Mucosa of descending colon (tissue), 3 donors: ENCODE measurements around the gene DSCAML1. TPM values are rescaled to one million over a fixed set of nuclear protein-coding genes. Genes with fewer than 3 reads are reported as not detected.

Experiments
- ATAC-seq: fragments of 200-7000 bp; cut with Tn5 transposase; one replicate; pipeline ENCODE4 v1.9.1; 2020; ENCODE audit warnings: mild to moderate bottlenecking, moderate library complexity
- DNase-seq, 3 donors: peaks; one replicate each; pipeline ENCODE4 v3.0.0-alpha.2; 2020
- H3K36me3 ChIP-seq: fragments of 200-600 bp; one replicate; pipeline ENCODE4 v1.8.0; 2021; ENCODE audit warnings: low read depth, mild to moderate bottlenecking
- H3K4me1 ChIP-seq: fragments of 200-600 bp; one replicate; pipeline ENCODE4 v1.8.0; 2021; ENCODE audit warnings: low read depth, mild to moderate bottlenecking
- H3K4me3 ChIP-seq: fragments of 200-600 bp; one replicate; pipeline ENCODE4 v1.8.0; 2021; ENCODE audit warnings: mild to moderate bottlenecking
- H3K9me3 ChIP-seq: fragments of 200-600 bp; one replicate; pipeline ENCODE4 v1.8.0; 2021; ENCODE audit warnings: mild to moderate bottlenecking
- intact Hi-C, 2 donors: fragments of 100-400 bp; cut with DNase I in 1 of 2; cut with micrococcal nuclease in 1 of 2; formaldehyde crosslinking; loops; one replicate each; pipeline versions ENCODE4 v1.11.0 to v1.11.1; 2022; cut with DNase I, micrococcal nuclease
- total RNA-seq, 3 donors: library from RNA; stranded (reverse); fragmentation: NEBNext Ultra II Directional in 2 of 3; extraction: Animal tissue kit (Norgen Biotek cat#: 25700) in 2 of 3; gene quantifications; one replicate each; pipeline versions ENCODE4 v1.2.1 to v1.2.4, GENCODE V29; 2021 to 2023
- TF ChIP-seq, protein P1 (sequence below): fragments of 200-600 bp; IDR thresholded peaks from one replicate; pipeline ENCODE4 v1.8.0; 2022; ENCODE audit warnings: antibody characterized with exemption, mild to moderate bottlenecking
- donor health status: DM: no; HTN: no; CAD: no; lungs with moderate emphysema.
- donor health status: DM: no; HTN: no; CAD: no.
- donor health status: DM: no; HTN: yes; CAD: no.

Gene DSCAML1
- total RNA-seq, 3 donors from 2014 or later: 5.0 to 5.5 (median 5.3) TPM

DNA sequence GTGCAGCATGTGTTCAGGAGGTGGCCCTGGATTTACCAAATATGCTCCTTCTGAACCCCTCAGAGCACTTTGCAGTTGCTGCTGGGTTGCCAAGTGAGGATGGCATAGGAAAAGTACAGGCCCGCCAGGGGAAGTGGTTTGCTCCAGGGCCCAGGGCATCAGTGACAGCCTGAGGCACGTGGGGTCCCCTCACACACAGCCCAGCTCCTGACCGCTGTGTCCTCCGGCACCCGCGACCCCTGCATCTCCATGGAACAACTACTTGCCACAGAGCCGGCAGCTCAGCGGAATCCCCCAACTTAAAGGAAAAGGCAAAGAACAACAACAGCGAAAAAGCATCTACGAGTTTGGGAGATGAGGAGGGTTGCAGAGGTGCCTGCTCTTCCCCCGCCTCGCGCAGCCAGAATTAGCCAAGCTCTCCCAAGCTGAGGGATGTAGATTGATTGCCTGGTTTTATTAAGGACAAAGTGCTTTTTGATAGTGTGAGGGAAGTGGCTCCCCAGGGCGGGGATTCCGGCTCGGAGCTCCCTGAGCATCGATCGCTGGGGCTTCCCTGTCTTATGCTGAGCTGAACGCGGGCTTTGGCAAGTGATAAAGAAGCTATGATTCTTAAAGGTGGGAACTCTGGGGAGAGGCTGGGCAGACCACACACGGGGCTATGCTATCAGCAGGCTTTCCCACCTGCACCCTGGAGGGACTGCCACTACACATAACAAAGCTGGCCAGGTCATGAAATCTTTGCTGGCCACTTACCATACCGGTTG, 294.8 kb downstream of the DSCAML1 start:
- Histone ChIP-seq H3K4me3 (no peak overlapping the region), H3K4me1 (no peaks in the 10 kb centered on the region), H3K36me3 (no peaks in the 10 kb centered on the region), H3K9me3 (no peaks in the 10 kb centered on the region)
- ATAC-seq (no peak), DNase-seq (no peak)
- TF ChIP-seq, protein P1, sequence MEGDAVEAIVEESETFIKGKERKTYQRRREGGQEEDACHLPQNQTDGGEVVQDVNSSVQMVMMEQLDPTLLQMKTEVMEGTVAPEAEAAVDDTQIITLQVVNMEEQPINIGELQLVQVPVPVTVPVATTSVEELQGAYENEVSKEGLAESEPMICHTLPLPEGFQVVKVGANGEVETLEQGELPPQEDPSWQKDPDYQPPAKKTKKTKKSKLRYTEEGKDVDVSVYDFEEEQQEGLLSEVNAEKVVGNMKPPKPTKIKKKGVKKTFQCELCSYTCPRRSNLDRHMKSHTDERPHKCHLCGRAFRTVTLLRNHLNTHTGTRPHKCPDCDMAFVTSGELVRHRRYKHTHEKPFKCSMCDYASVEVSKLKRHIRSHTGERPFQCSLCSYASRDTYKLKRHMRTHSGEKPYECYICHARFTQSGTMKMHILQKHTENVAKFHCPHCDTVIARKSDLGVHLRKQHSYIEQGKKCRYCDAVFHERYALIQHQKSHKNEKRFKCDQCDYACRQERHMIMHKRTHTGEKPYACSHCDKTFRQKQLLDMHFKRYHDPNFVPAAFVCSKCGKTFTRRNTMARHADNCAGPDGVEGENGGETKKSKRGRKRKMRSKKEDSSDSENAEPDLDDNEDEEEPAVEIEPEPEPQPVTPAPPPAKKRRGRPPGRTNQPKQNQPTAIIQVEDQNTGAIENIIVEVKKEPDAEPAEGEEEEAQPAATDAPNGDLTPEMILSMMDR: no peak
- intact Hi-C loops: no loop called here

DNA sequence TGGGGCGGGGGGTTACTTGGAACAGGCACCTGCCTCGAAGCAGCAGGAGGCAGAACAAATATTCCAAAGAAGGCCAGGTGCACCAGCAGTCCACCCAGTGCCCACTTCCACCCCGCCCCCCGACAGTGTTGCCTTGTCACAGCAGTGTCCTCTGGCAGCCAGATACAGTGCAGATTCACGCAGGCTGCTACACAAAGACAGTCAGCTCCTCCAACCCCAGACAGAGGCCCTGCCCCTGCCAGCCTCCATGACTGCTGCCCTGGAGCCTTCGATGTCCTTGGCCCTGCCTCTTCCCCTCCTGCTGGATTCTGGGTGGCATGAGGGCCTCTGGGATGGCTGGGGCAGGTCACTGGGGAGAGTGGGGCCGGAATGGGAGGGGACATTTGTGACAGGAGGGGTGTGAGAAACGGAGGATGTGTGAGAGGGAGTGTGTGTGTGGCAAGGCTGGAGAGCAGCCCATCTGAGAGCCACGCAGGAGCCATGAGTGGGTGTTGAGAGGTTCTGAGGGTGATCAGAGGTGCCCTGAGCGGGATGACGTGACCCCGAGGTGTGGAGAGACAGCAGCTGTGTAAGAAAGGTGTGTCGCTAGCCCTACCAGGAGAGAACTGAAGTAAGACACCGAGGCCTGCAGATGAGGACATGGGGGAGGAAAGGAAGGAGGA, 295.6 kb downstream of the DSCAML1 start:
- DNase-seq (no peak), ATAC-seq (no peak)
- Histone ChIP-seq H3K9me3 (no peaks in the 10 kb centered on the region), H3K4me3 (no peak overlapping the region), H3K4me1 (no peaks in the 10 kb centered on the region), H3K36me3 (no peaks in the 10 kb centered on the region)
- TF ChIP-seq, protein P1: no peak
- intact Hi-C loops: no loop called here

DNA sequence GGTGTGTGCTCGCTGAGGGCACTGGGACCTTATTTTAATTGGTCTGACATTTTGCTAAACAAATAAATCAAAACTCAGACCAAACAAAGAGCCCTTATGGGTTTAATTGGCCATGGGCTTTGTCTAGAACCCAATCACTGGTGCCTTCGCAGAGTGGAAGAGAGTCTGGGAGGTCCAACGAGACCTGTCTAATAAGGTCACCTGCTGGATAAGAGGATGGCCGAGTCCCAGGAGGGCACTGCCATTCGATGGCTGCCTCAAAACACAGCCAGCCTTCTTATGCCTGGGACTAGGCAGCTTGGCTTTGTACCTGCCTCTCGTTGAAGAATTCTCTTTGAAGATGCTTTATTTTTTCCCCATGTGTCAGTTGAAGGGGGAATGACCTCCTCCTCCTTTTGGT, 298.2 kb downstream of the DSCAML1 start:
- ATAC-seq (no peak), DNase-seq (no peak)
- Histone ChIP-seq H3K4me1 (no peaks in the 10 kb centered on the region), H3K9me3 (no peaks in the 10 kb centered on the region), H3K36me3 (no peaks in the 10 kb centered on the region), H3K4me3 (no peak overlapping the region)
- TF ChIP-seq, protein P1: no peak
- intact Hi-C loops: no loop called here

DNA sequence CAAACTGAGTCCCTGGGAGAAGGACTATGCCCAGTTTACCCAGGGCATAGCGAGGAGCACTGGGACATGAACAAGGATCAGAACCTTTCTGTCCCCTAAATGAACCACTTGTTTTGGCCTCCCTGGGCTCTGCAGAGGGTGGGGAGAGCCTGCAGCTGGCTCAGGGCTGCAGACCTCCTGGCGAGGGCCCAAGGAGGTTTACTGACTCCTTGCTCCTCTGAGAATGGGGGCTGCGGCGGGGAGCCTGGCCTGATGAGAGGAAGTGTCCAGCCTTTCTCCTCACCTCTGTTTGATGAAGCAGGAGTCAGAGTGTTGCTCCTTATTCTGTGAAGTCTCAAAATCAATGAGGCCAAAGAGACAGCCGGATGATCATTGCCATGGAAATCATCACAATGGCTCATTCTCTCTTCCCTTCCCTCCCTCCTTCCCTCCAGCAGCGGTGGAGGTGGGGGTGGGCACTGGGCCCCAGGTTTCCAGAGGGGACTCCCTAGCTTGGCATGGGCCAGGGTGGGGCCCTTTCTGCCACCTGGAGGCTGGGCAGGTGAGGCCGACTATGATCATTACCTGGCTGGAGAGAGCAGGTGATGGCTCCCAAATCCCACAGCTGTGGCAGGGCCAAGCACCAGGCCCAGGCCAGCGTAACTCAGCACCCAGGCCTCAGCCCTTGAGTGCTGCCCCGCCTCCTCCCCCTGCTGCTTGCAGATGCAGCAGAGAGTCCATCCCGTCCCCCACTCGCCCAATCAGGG, 299.6 kb downstream of the DSCAML1 start:
- H3K9me3 ChIP-seq: no peaks in the 10 kb centered on the region
- ATAC-seq (no peak), DNase-seq (no peak)
- H3K4me3 ChIP-seq: no peak overlapping the region
- no peaks in the 10 kb centered on the region for H3K4me1 ChIP-seq
- TF ChIP-seq, protein P1: no peak
- intact Hi-C loops: no loop called here
- no peaks in the 10 kb centered on the region for H3K36me3 ChIP-seq

DNA sequence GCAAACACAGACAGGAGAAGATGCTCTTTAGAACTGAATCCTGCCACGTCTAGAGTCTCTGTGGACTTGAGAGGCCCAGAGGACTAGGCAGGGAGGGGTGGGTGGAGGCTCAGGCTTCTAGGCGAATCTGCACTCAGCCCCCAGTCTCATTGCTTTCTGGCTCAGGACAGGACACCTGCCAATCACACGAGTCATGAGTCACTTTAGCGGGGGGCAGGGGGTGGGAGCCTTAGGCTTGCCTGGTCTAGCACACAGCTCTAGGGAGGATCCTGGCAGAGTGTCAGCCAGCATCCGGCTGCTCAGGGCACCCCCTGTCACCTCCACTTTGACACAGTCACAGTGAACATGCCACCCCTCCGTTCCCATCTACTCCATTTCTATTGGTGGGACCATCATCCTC, 301.7 kb downstream of the DSCAML1 start:
- TF ChIP-seq, protein P1: no peak
- H3K9me3 ChIP-seq: no peaks in the 10 kb centered on the region
- H3K4me1 ChIP-seq: no peaks in the 10 kb centered on the region
- ATAC-seq (no peak), DNase-seq (no peak)
- intact Hi-C loops: no loop called here
- H3K36me3 ChIP-seq: no peaks in the 10 kb centered on the region
- no peak overlapping the region for H3K4me3 ChIP-seq
